ENCODE data around the gene SF3A1. TPM values are rescaled to one million over a fixed set of nuclear protein-coding genes. Genes with fewer than 3 reads are reported as not detected.
"Not testable (repeated sequence)": the region's sequence is repeated elsewhere in the genome, so short reads cannot be mapped to it uniquely, and the experiment has no call there.

Gene SF3A1
- polyA plus RNA-seq, 1 donor: 100 TPM

- no peak for DNase-seq
These were observed 5.5 kb downstream of the SF3A1 start for GRCh38 chr22:30351226-30351625.

GRCh38 chr22:30348809-30349208, 7.9 kb downstream of the SF3A1 start:
- no peak for DNase-seq

DNA sequence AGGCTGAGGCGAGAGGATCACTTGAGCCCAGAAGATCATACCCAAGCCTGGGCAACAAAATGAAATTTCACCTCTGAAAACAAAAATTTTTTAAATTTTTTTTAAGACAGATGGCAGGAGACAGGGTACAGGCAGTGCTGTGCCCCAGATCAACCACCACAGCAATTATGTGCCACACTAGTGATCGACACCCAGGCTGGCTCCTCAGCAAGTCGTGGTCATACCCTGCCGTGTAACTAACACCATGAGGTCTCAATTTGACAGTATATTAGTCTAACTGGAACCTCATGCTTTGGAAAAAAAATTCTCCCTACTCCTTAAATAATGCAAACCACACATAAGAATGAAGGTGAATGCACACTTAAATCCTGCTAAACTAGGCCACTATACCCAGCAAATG, 8.3 kb downstream of the SF3A1 start:
- no peak for DNase-seq

DNA sequence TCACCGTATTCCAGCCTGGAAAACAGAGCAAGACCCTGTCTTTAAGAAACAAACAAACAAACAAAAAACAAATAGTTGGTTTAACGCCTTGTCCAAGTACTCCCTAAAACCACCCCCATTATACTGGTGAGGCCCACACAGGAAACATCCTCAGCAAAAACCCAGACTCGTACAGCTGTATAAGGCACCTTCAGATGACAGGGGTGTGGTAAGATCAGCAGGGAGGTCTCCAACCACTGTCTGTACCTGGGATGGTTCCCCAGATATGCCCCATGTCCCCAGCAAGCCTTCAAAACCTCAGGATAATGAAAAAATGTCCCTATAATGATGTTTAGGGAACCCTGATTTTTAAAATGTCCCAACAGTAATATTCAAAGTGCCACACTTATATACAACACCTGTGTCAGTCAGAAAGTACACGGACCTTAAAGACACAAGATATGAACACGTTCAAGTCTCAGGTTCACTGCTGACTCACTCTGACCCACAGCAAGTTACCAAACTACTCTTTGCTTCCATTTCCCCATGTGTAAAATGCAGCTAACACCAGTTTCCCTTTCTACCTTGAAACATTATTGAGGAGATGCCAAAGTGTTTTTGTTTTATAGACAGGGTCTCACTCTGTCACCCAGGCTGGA, 9.3 kb downstream of the SF3A1 start:
- no peak for DNase-seq

GRCh38 chr22:30344447-30345200, 12.1 kb downstream of the SF3A1 start:
- no peak for DNase-seq

DNA sequence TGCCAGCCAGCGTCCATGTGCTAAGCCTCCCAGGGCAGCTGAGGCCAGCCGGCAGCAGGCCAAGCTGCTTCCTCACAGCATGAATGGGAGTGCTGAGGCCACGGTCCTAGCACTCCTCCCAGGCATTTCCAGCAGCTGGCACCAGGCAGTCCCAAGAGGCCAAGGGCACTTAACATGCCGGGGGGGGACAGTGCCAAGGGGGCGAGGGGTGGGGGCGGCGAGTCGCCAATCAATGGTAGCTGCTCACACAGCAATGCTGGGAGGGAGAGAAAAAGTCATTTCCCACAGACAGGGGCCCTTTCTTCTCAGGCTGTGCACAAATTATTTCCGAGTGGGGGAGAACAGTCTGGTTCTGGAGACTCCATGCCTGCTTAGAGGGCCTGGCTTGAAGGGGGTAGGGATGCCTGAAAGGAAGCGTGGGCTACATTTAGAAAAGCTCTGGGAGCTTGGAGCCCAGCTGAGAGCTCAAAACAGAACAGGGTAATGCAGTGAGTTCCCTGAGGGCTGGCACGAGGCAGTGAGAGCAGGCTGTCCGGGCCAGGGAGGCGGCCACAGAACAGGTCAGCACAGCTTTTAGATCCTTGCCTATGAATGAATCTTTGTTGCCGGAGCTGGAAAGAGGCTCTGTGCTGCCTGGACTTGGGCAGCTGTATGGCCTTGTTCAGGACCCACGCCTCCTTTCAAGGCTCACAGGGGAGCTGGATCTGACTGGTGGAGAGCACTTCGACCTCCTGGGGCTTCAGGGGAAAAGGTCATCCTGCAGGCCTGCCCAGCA, 15.6 kb downstream of the SF3A1 start:
- DNase-seq: peak; percentile 40

- DNase-seq: no peak
These were observed 17.9 kb downstream of the SF3A1 start for GRCh38 chr22:30338802-30339201.

DNA sequence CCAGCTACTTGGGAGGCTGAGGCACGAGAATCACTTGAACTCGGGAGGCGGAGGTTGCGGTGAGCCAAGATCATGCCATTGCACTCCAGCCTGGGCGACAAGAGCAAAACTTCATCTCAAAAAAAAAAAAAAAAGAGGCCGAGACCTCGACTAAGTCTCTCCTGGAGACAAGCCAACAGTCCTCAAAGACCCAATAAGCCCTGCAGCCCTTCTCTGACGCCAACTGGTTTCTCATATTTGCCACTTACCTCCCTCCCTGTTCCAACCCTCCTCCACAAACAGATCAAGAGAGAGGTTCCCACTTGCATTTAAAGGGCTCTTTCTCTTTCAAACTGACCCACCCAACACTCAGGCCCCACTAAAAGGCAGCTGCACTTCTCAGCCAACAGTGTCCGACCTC, 18.4 kb downstream of the SF3A1 start:
- not testable (repeated sequence) for DNase-seq

GRCh38 chr22:30337461-30337778, 19.3 kb downstream of the SF3A1 start:
- no peak for DNase-seq

DNA sequence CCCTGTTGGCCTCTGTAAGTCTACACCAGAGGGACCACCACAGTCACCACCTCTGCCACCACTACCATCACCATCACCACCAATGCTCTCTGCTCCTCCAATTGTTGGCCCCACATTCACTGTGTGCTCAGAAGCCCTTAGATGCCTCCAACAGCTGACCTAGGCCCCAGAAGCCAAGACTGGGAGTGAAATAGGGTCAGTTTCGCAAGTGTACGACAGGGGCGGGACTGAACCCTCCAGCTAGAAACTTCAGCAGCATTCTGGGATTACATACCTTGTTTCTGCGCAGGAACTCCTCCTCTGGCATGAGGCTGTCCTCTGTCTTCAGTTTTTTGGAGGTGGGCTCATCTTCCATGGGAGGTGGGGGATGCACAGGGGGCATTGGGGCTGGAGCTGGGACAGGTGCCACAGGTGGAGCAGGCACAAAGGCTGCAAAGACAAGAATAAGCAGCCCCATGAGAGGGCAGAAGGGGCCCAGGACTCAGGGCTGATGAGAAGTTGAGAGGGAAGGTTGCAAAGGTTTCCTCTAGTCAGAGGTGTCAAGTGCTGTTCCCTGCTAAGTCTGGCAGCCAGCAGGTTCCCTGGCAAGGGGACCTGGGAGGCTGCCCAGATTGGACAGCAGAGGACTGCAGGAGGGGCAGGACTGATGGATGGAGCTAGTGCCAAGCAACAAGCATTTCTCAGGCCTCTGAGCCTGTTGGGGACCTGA, 19.8 kb downstream of the SF3A1 start:
- DNase-seq: no peak

- DNase-seq: no peak
These were observed 21.5 kb downstream of the SF3A1 start for GRCh38 chr22:30335236-30335635.

DNA sequence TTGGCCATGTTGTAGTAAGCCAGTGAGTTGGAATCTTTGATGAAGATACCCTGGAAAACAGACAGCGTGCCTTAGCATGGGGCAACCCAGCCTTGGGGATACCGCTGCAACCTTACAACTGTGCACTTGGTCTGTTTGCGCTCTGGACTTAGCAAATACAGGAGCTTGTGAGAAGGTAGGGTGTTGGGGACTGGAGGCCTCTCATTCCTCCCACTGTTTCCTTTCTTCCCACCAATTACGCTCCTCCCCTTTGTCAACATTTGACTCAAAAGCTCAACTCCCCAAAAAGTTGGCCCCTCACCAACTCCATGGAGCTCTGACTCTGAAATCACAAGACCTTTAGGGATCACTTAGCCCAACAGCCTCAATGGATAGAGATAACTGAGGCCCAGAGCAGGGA, 22.0 kb downstream of the SF3A1 start:
- DNase-seq: no peak

DNA sequence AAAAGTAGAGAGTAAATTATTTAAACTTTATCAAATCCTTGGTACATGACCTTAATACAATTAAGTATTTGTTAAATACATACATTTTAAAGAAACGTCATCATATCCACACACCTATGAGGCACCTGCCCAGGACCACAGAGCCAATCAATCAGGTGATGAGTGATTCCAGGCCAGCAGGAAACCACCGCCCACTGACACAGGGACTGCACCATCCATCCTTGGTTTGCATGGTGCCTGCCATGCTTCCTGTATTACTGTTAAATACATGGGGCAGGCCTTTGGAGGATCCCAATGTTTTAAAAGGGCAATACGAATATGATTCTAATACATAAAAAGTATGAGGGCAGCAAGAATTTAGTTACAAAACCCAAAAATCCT, 23.0 kb downstream of the SF3A1 start:
- no peak for DNase-seq

DNA sequence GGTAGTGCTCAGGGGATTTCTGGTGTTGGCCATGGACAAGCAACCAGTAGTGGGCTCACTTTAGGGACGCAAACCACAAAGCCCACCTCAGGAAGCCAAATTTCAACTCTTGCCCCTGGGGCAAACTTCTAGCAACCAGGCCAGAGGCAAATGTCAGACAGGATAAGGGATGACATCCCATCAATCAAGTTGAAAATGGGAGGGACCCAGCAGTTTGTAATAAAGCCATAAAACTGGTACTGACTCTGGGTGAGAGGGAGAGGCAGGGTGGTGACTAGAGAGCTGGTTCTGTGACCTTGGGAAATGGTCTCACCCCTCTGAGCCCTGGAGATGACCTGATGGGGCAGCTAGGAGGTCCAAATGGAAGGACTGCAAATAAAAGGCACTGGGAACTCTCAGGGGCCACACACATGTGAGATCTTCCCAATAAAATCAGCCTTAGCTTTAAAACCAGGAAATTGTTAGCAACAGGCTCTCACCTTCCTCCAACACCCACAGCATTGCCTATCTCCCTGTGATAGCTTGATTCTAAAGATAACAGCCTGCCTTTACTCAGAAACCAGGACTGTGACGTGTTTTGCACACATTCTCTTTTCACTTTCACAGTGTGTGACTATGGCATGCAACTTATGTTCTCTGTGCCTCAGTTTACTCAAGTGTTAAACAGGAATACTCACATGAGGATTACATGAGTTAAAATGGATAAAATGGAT, 23.5 kb downstream of the SF3A1 start:
- DNase-seq: no peak

DNA sequence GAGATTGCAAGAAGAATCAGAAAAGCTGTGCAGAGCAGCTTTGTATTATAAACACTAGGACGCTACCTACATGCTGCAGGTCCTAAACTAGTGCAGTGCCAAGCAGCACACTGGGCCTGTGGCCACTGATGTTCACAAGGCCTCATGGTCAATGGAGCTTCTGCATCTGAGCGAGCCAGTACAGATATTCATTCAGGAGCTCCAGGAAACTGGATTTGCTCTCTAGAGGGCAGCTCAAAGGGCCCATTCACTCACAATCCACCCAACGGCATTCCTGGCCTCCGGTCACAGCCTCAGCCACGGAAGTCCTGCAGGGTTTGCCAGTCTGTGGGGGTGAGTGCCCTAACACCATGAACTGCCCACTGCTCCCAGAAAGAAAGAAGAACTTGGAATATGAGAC, 24.1 kb downstream of the SF3A1 start:
- no peak for DNase-seq

- DNase-seq: no peak
These were observed 28.1 kb downstream of the SF3A1 start for GRCh38 chr22:30328466-30329049.

DNA sequence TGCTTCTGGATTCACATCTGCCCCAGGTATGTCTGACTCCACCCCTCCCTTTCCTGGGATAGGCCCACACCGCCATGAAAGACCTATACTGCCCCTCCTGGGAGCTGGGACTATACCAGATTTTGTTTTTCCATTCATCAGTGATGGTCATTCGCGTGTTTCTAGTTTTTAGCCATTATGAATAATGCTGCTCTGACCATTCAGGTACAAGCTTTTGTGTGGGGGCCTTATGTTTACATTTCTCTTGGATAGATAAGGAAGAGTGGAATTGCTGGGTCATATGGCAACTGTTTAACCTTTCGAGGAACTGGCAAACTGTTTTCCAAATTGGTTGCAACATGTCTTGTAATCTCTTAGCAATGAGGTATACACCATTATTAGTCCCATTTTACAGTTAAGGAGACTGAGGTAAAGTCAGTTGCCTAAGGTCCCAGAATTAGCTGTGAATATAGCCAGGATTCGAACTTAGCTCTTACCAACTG, 28.8 kb downstream of the SF3A1 start:
- DNase-seq: no peak

GRCh38 chr22:30326706-30327362, 29.9 kb downstream of the SF3A1 start, which contains the start of gene TBC1D10A:
Gene TBC1D10A (minus strand): TSS chr22:30326941. CDS start chr22:30326881, 60 bp downstream.
- peak; percentile 93 for DNase-seq

DNA sequence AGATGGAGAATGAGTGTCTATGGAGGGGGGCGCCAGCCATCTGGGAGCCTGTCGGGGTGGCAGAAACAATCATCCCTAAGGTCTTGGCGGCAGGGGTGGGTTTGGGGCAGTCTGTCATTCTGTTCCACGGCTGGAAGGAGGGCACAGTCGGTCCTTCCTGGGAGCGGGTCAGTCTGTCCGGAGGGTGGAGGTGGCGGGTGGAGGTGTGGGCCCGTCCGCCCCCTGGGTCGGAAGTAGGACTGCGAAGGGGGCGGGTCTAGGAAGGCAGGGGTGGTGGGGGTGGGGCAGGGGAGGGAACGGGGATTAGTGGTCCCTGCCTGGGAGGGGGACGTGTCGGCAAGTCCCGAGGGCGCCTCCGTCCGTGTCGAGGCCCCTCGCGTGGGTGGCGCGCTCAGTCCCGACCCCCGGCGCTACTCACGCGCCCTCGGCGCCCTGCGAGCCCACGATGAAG, 30.4 kb downstream of the SF3A1 start:
- no peak for DNase-seq

GRCh38 chr22:30325724-30326254, 30.9 kb downstream of the SF3A1 start:
- DNase-seq: no peak
